NCI-H69 (cell line): ENCODE data around the gene KCNJ14.
A peak's percentile ranks its signal among the peaks of the same experiment; 100 is the strongest.

Source experiments
- DNase-seq: peaks from one replicate; lab custom pipeline; 2025; lab: John Stamatoyannopoulos, UW

Gene KCNJ14

DNA sequence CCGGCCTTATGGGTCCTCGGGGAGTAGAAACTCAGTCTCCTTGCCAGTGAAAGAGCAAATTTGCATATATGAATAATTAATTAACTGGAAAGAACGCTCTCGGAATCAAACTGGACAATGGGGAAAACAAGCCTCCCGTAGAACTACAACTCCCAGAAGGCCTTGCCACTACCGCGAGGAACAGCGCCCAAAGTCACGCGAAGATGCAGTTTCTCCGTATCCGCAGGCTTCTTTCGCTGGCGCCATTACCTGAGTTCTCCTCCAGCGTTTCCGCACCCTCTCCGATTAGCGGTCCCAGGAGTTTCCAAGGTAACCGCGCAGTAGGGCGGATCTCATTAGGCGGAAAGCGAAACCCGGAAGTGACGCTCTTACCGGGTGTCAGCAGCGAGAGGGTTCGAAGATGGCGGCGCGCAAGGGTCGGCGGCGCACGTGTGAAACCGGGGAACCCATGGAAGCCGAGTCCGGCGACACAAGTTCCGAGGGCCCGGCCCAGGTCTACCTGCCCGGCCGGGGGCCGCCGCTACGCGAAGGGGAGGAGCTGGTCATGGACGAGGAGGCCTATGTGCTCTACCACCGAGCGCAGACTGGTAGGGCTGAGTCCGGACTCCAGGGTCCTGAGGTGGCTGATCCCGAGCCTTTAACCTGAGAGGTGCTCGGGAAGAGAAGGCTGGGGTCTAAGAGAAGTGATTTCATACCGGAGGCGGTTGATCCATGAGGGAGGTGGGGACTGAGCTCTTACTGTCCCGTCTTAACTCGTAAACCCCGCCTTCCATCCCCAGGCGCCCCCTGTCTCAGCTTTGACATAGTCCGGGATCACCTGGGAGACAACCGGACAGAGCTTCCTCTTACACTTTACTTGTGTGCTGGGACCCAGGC is 9.5 kb upstream of the KCNJ14 start, which contains the start of gene GRWD1:
TSS of gene GRWD1 (plus strand) at position 378 of the 876 bp plus-strand sequence. CDS start at position 401, 23 bp downstream.
- peak; percentile 100 for DNase-seq

DNA sequence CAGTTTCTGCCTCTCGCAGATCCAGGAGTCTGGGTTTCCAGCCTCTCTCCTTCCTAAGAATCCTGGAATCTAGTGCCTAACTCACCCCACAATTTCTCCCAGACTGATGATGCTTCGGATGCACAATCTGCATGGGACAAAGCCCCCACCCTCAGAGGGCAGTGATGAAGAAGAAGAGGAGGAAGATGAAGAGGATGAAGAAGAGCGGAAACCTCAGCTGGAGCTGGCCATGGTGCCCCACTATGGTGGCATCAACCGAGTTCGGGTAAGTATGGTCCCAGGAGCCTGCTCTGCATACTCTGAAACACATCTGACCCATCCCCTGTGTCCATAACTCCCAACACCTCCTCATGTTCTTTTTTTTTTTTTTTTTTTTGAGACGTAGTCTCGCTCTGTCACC is 8.8 kb upstream of the KCNJ14 start:
- no peak for DNase-seq

DNA sequence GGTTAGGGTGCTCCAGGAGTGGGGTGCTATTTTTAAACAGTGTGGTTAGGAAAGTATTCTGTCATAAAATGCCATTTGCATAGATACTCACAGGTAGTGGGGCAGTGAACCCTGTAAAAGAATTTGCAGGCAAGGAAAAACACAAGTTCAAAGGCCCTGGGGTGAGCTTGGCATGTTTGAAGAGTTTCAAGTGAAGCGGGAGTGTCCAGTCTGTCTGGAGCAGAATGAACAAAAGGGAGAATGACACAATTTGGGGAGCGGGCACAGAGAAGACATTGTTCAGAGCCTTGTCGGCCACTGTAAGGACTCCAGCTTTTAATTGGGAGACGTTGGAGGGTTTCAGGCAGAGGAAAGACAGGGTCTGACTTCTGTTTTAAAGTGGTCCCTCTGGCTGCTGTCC is 6.8 kb upstream of the KCNJ14 start:
- no peak for DNase-seq

DNA sequence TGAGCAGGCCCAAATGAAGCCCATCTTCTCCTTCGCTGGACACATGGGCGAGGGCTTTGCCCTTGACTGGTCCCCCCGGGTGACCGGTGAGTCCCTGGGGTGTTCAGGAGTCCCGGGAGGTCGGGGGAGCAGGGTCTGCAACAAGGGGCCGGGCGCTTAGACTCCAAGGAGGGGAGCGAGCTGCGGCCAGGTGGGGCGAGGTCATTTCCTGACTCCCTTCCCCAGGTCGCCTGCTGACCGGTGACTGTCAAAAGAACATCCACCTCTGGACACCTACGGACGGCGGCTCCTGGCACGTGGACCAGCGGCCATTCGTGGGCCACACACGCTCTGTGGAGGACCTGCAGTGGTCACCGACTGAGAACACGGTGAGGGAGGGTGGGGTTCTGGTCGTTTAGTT is 4.9 kb upstream of the KCNJ14 start:
- DNase-seq, result no peak

DNA sequence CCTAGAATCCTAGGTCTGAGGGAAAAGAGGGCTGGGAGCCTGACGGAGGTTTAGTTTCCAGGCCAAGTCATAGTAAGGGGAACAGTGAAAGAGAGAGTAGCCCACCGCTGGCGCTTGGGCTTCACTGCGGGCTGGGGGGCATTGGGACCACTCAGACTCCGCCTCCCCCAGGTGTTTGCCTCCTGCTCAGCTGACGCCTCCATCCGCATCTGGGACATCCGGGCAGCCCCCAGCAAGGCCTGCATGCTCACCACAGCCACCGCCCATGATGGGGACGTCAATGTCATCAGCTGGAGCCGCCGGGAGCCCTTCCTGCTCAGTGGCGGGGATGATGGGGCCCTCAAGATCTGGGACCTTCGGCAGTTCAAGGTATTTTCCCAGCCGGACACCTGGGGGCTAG is 4.5 kb upstream of the KCNJ14 start:
- DNase-seq, result no peak

DNA sequence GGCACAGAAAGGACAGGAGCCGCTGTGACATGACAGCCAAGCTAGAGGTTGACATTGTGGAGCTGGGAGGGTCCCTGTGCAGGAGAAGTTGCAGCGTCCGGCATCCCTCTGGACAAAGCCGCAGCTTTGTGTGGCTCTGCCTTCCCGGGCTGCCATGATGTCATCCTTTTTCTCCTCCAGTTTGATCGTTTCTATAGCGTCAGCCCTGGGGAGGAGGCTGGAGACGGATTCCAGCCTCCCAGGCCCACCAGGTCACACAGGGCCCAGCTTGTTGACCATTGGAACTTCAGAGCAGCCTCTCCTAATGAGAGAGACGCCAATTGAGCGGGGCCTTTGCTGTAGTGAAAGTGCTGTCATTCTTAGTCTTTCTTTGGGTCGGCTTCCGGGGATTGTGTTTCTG is 3.8 kb upstream of the KCNJ14 start:
- no peak for DNase-seq

DNA sequence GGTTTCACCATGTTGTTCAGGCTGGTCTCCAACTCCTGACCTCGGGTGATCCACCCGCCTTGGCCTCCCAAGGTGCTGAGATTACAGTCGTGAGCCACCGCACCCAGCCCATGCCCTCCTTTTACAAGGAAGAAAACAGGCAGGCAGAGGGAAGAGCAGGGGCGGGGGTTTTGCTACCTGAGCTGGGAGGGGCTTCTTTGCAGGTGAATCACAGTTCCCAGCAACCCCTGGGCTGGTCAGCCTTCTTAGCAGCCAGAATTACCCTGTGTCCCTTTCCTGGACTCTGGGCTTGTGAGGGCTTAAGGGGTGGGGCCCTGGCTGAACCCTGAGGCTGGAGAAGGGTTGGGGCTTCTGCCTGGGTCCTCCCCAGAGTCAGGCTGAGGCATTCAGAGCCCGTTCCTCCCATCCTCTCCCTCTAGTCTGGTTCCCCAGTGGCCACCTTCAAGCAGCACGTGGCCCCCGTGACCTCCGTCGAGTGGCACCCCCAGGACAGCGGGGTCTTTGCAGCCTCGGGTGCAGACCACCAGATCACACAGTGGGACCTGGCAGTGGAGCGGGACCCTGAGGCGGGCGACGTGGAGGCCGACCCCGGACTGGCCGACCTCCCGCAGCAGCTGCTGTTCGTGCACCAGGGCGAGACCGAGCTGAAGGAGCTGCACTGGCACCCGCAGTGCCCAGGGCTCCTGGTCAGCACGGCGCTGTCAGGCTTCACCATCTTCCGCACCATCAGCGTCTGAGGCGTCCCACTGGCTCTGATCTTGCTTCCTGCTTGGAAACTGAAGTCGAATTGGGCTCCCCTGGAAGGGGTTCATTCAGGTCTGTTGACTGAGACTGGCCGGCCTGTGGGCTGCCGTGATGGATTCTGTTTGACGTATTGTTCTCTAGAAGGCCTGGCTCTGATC is 2.8 kb upstream of the KCNJ14 start:
- DNase-seq, result no peak

DNA sequence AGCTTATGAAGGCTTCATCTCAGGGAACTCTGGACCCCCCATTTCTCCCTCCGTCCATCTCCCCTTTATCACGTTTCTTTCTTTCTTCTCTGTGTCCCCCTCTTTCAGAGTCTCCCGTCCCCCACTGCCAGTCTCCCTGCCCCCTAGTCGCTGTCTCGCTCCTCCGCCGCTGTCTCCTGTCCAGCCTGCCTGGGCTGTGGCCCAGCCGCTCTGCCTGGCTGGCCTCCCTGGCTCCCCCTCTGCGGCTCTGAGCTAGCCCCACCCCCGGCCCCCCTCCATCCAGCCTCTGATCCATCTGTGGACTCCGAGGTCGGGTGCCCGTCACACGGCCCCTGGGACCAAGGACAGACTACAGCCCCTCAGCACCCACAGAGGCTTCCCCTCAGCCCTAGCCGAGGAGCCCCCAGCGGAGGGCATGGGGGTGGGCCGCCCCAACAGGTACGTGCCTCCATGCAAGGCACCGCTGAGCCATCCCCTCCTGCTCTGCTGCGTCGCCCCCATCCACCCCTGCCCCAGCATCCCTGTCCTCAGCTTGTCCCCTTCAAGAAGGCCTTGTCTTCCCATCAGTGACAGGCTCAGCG is 1.1 kb upstream of the KCNJ14 start:
- DNase-seq, result no peak

DNA sequence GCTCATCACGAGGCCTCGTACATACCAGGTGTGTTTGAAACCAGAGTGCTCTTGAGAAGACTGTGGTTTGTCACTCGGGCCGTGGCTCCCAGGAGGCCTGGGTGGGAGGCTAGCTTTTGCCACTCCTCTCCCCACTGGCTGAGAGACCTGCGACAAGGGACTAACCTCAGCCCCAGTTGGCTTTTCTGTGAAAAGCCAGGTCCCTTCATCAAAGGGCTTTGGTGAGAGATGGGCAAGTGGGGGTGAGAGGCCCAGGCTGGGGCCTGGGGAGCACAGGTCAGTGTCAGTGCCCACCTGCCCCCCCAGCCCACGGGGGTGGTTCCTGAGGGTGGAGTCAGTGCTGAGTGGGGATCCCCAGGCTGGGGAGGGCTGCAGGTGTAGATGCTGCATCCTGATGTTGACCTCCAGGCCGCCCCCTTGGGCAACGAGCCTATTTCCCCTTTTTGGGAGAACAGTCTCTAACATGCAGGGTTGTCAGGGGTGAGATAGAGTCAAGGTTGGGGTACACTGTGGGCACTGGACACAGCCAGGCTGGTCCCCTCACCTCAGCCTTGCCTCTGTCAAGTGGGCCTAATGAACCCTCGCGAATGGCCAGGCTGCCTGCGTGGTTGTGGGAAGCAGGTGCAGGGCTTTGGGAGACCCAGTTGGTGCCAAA is 661 bp downstream of the KCNJ14 start:
- no peak for DNase-seq

DNA sequence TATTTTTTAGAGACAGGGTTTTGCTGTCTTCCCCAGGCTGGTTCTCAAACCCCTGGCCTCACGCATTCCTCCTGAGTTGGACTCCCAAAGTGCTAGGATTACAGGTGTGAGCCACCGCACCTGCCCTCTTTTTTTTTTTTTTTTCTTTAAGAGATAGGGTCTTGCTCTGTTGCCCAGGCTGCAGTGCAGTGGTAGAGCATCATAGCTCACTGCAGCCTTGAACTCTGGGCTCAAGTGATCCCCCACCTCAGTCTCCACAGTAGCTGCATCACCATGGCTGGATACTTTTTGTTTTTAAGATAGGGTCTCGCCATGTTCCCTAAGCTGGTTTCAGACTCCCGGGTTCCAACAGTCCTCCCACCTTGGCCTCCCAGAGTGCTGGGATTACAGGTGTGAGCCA is 1.5 kb downstream of the KCNJ14 start:
- no peak for DNase-seq

DNA sequence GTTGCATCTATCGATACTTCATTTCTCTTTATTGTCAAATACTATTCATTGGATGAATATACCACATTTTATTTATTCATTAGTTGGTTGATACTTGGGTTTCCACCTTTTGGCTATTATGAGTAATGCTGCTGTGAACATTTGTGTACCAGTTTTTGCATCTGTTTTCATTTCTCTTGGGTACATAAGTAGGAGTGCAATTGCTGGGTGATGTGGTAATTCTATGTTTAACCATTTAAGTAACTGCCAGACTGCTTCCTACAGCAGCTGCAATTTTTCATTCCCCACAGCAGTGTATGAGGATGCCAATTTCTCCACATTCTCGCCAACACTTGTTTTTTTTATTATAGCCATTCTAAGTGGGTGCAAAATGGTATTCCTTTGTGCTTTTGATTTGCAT is 2.6 kb downstream of the KCNJ14 start:
- DNase-seq, result no peak

DNA sequence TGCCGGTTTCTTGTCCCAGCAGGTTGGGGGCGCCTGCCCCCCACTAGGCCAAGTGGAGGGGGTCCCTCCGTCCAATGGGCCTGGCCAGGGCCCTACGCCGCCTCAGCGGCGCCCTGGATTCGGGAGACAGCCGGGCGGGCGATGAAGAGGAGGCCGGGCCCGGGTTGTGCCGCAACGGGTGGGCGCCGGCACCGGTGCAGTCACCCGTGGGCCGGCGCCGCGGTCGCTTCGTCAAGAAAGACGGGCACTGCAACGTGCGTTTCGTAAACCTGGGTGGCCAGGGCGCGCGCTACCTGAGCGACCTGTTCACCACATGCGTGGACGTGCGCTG is 6.2 kb downstream of the KCNJ14 start:
- no peak for DNase-seq

DNA sequence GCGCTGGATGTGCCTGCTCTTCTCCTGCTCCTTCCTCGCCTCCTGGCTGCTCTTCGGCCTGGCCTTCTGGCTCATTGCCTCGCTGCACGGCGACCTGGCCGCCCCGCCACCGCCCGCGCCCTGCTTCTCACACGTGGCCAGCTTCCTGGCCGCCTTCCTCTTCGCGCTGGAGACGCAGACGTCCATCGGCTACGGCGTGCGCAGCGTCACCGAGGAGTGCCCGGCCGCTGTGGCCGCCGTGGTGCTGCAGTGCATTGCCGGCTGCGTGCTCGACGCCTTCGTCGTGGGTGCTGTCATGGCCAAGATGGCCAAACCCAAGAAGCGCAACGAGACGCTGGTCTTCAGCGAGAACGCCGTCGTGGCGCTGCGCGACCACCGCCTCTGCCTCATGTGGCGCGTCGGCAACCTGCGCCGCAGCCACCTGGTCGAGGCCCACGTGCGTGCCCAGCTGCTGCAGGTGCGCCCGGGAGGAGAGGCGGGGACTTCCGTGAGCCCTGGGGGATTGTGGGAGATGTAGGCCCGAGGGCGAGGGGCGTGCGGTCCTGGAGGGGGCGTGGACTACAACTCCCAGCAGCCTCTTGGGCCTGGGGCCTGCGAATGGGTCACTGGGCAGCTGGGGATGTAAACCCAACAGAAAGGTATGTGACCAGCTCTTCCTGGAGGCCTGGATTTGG is 6.7 kb downstream of the KCNJ14 start:
- no peak for DNase-seq

DNA sequence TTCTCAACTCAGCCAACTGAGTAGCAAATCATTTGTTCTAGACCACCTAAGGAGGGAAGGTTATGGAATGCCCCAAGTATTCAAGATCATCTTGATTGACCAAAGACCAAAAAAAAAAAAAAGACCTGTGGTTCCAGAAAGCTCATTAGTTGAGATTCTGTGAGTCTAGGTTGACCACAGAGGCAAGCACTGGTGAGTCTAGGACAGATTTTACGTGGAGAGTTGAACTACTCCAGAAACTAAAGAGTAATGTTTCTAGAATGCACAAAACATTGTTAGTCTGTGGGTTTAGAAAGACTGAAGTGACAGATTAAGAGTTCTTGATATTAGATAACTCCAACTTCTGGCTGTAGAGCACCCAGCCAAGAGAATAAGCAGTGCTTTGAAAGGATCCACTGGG is 9.8 kb downstream of the KCNJ14 start:
- no peak for DNase-seq

DNA sequence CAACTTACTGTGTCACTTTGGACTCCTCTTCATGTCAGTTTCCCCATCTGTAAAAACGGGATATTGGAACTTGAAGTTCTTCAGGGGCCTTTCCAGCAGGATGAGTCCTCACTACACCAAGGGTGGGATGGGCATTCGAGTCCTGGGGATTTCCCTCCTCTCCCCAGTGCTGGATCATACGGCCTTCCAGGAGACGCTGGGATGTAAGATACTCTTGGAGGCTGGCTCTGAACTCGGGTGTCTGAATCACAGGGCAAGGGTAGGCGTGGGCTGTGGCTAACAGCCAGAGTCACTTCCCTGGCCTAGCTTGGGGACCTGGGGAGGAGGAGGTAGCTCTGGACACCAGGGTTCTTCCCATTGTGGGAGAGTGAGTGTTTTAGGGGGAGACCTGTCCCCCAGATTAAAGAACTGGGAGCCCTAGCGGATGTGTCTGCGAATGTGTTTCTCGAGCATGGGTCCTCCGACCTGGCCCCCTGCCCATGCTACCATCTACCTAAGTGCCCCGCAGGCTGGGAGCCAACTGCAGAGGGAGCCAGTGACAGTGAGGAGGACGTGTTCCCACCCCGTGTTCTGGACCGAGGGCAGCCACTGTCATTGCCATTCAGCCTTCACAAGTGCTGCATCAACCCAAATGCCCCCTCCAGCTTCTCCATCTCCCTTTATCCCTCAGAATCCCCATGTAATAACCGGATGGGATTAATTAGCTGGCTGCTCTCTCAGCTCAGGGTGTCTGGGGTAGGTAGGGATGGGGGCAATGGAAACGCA is 11.4 kb downstream of the KCNJ14 start:
- no peak for DNase-seq

DNA sequence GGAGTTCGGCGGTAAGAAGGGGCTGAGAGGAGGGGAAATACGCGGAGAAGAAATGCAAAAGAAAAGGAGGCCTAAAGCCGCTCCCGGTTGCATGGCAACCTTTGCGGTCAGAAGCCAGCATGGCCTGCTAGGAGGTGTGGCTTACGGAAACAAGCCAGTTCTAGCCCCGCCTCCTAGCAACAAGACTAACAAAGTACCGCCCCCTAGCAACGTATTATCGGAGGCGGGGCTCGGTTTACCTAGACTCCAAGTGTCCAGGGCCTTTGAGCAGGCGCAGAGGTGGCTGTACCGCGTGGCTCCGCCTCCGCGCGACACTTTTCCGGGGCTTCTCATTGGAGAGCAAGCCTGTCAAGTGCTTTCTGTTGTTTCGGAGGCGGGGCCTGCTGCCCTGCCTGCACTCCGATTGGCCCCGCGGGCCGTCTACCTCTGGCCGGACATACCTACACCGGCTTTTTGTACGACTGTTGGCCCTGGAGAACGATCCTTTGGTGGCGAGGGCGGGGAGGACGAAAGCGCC is 13.5 kb downstream of the KCNJ14 start:
- DNase-seq, result peak; percentile 100

DNA sequence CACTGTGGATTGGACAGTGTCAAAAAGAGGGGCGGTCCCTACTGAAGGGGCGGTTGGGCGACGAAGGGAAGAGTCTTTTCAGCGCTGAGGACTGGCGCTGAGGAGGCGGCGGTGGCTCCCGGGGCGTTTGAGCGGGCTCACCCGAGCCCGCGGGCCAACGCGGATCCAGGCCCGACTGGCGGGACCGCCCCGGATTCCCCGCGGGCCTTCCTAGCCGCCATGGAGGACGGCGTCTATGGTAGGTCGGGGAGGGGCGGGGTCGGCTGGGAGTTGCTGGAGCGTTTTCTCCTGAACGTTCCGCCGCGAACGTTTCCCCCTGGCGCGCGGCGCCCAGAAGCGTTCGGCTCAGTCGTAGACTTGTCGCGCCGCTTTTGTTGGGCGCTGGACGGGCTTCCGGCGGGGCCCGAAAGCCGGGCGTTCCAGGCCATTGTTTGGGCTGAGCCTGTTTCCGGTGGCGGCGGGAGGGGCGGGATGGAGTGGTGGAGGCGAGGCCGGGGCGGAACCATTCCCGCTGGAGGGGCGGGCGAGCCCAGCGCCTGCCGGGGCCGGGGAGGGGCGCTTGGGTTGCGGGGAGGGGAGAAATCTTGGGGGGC is 14.0 kb downstream of the KCNJ14 start, which contains the start of gene CYTH2:
TSS of gene CYTH2 (plus strand) at position 81 of the 593 bp plus-strand sequence. CDS start at position 220, 139 bp downstream.
- DNase-seq, result peak; percentile 91

DNA sequence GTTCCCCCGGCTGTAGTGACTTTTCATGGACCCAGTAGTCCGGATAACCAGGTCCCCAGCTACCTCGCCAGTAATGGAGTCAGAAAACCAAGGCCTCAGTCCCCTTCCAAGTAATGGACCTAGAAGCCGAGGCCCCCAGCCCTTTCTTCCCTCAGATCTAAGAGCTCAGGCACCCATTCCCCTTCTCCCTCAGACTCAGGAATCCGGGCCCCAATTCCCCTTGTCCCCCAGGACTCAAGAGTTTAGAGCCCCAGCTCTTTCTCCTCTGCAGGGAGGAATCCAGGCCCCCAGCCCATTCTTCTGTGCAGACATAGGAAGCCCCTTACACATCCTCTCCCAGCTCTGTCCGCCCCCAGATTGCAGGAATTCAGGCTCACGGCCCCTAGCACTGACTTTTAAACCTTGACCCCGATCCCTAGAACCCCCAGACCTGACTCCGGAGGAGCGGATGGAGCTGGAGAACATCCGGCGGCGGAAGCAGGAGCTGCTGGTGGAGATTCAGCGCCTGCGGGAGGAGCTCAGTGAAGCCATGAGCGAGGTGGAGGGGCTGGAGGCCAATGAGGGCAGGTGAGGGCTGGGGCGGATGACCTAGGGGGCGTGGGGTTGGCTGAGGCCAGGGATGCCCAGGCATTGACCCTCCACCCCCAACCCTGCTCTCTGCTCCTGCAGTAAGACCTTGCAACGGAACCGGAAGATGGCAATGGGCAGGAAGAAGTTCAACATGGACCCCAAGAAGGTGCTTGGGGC is 14.7 kb downstream of the KCNJ14 start:
- DNase-seq, result no peak

DNA sequence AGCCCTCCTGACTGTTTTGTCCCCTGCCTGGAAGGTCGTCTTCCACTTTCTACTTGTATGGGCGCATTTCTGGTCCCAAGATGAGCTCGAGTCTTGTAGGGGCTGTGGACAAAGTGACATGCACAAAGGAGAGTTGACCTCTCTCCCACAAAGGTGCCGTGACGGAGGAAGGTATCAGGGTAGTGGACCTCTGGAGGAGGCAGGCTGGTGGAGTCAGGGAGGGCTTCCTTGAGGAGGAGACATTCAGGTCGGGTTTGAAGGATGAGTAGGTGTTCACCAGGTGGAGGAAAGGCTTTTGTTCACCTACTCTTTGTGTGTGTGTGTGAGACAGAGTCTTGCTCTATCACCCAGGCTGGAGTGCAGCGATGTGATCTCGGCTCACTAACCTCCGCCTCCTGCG is 15.5 kb downstream of the KCNJ14 start:
- DNase-seq, result no peak
